ENCODE results near the gene JDP2. TPM values are rescaled to one million over a fixed set of nuclear protein-coding genes. Genes with fewer than 3 reads are reported as not detected.
"Not testable (repeated sequence)": the region's sequence is repeated elsewhere in the genome, so short reads cannot be mapped to it uniquely, and the experiment has no call there.

The JDP2 gene
- total RNA-seq, 4 donors from 2014 or later = 82.3 to 147 (median 106) TPM

DNA sequence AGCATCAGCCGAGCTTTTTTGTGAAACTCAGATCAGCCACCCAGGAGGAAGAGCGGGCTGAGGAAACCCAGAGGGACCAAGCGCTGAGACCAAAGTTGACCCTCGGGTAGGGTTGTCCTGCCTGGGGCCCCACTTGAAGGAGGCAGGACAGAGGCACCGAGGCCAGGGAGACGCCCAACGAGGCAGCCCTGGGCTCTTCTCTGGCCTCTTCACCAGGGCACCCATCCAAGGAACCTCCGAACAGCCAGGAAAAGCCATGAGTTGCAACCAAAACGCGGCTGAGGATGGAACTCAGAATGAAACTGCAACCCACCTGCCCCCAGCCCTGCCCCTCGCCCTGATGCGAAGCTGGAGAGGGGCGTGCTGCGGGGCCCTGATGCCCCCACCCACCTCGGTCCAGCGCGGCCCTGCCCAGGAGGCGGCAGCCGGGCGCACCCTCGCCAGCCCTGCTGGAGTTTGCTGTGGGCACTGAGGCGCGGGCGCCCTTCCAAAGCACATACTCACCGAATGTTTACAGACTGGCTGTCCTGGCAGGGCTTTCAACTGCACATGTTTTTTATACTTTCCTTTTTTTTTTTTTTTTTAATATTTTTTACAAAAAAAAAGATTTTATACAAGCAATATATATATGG is 41.9 kb downstream of the JDP2 start:
- Histone ChIP-seq H3K4me1 (peaks cover 0 to 43% (median 2%) of the 10 kb centered on the region in 4 donors), H3K36me3 (peaks cover 4 to 76% (median 11%) of the 10 kb centered on the region in 3 donors), H3K27me3 (no peaks in the 10 kb centered on the region), H3K4me3 (no peak overlapping the region), H3K27ac (peak overlapping the region in 2 of 4 donors; percentile 19 to 43), H3K9me3 (no peaks in the 10 kb centered on the region)
- 73 to 74% methylated on average over 23 to 25 of the region's 25 CpGs for WGBS, 2 donors
- TF ChIP-seq, protein P1, sequence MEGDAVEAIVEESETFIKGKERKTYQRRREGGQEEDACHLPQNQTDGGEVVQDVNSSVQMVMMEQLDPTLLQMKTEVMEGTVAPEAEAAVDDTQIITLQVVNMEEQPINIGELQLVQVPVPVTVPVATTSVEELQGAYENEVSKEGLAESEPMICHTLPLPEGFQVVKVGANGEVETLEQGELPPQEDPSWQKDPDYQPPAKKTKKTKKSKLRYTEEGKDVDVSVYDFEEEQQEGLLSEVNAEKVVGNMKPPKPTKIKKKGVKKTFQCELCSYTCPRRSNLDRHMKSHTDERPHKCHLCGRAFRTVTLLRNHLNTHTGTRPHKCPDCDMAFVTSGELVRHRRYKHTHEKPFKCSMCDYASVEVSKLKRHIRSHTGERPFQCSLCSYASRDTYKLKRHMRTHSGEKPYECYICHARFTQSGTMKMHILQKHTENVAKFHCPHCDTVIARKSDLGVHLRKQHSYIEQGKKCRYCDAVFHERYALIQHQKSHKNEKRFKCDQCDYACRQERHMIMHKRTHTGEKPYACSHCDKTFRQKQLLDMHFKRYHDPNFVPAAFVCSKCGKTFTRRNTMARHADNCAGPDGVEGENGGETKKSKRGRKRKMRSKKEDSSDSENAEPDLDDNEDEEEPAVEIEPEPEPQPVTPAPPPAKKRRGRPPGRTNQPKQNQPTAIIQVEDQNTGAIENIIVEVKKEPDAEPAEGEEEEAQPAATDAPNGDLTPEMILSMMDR (IDR thresholded peaks at IDR 0.05) = no peak
- DNase-seq (ENCODE audit: low spot score in 2 of 2) = no peak

DNA sequence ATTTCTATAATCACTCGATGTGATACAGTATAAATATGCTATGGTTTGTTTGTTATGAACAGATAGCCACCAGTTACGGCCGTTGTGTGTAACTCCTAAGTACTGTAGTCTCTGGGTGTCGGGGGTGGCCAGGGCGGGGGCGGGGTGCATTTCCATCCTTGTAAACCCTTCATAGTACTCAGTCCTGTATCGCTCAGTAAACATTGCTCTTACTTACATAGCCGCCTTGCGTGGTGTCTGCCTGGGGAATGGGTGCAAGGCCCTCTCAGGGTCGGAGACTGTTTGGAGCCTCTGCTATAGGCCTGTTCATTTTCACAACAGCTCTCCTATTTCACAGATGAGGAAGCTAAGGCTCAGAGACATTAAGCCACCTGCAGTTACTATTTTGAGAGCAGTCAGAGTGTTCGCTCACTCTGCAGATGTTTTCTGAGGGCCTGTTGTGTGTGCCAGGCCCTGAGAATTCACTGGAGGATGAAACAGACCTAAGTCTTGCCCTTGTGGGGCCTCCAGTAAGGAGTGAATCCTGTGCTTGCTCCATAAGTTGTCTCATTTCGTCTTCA is 42.5 kb downstream of the JDP2 start:
- 84 to 88% methylated on average over 12 of the region's 12 CpGs for WGBS, 2 donors
- DNase-seq (ENCODE audit: low spot score in 2 of 2) = no peak
- Histone ChIP-seq H3K4me3 (no peak overlapping the region), H3K27me3 (no peaks in the 10 kb centered on the region), H3K36me3 (peaks cover 4 to 77% (median 11%) of the 10 kb centered on the region in 3 donors), H3K27ac (peak overlapping the region in 1 of 4 donors; percentile 43), H3K4me1 (peaks cover 0 to 40% (median 2%) of the 10 kb centered on the region in 4 donors), H3K9me3 (no peaks in the 10 kb centered on the region)
- no peak for TF ChIP-seq POLR2A (IDR thresholded peaks at IDR 0.05)
- TF ChIP-seq EP300 (IDR thresholded peaks at IDR 0.05) = no peak
- TF ChIP-seq, protein P1 (IDR thresholded peaks at IDR 0.05) = no peak

GRCh38 chr14:75471059-75471458 is 43.2 kb downstream of the JDP2 start:
- peaks cover 0 to 35% (median 2%) of the 10 kb centered on the region in 4 donors for H3K4me1 ChIP-seq
- DNase-seq (ENCODE audit: low spot score in 2 of 2) = no peak
- H3K27me3 ChIP-seq = no peaks in the 10 kb centered on the region
- WGBS, 2 donors = 83 to 88% methylated on average over 5 of the region's 5 CpGs
- TF ChIP-seq EP300 (IDR thresholded peaks at IDR 0.05) = no peak
- no peak for TF ChIP-seq POLR2A (IDR thresholded peaks at IDR 0.05)
- TF ChIP-seq, protein P1 (IDR thresholded peaks at IDR 0.05) = no peak
- no peak overlapping the region for H3K4me3 ChIP-seq
- H3K36me3 ChIP-seq = peaks cover 4 to 82% (median 11%) of the 10 kb centered on the region in 3 donors
- H3K9me3 ChIP-seq = no peaks in the 10 kb centered on the region
- peak overlapping the region in 1 of 4 donors; percentile 43 for H3K27ac ChIP-seq

- H3K4me3 ChIP-seq; DNase-seq (ENCODE audit: low spot score in 2 of 2); H3K27ac ChIP-seq; H3K27me3 ChIP-seq; H3K9me3 ChIP-seq: not testable (repeated sequence)
- 75 to 76% methylated on average over 6 of the region's 6 CpGs for WGBS, 2 donors
- peaks cover 4 to 79% (median 11%) of the 10 kb centered on the region in 3 donors for H3K36me3 ChIP-seq
- peaks cover 0 to 11% (median 0%) of the 10 kb centered on the region in 4 donors for H3K4me1 ChIP-seq
Measured at GRCh38 chr14:75474127-75474526, 46.3 kb downstream of the JDP2 start.

- 70 to 76% methylated on average over 11 of the region's 11 CpGs for WGBS, 2 donors
Measured at GRCh38 chr14:75476274-75476995, 48.6 kb downstream of the JDP2 start.

More at GRCh38 chr14:75476274-75476995, 48.6 kb downstream of the JDP2 start:
- no peaks in the 10 kb centered on the region for H3K9me3 ChIP-seq
- no peak for DNase-seq (ENCODE audit: low spot score in 2 of 2)
- TF ChIP-seq EP300 (IDR thresholded peaks at IDR 0.05) = no peak
- no peak for TF ChIP-seq POLR2A (IDR thresholded peaks at IDR 0.05)
- TF ChIP-seq, protein P1 (IDR thresholded peaks at IDR 0.05) = peak in 1 of 5 experiments; percentile 12
- no peaks in the 10 kb centered on the region for H3K27me3 ChIP-seq
- peaks cover 0 to 56% (median 6%) of the 10 kb centered on the region in 3 donors for H3K36me3 ChIP-seq
- H3K4me1 ChIP-seq = peaks cover 0 to 3% (median 0%) of the 10 kb centered on the region in 4 donors
- H3K4me3 ChIP-seq = no peak overlapping the region
- H3K27ac ChIP-seq = no peak overlapping the region
